T-cell (primary cell): ENCODE data around the gene DEFB131A. TPM values are rescaled to one million over a fixed set of nuclear protein-coding genes. Genes with fewer than 3 reads are reported as not detected.
"Not testable (repeated sequence)": the region's sequence is repeated elsewhere in the genome, so short reads cannot be mapped to it uniquely, and the experiment has no call there.

Experiments used
- ATAC-seq, 4 experiments: fragments of 200-7000 bp in 3 of 4; fragments of 150-1000 bp in 1 of 4; cut with Tn5 transposase; replicated peaks in 1 of 4; 1 replicate in 3 of 4; 2 replicates in 1 of 4; pipeline ENCODE4 v1.10.0; 2021; ENCODE audit warnings: moderate library complexity in 3 of 4, mild to moderate bottlenecking in 2 of 4, moderate number of reproducible peaks in 1 of 4
- CTCF ChIA-PET, 2 donors: fragments of 300-600 bp; sonication (Branson Sonifier 250); formaldehyde crosslinking; loops; one replicate each; lab custom pipeline; 2022; ENCODE audit warnings: antibody characterized with exemption in 2 of 2; lab: Charles Lee
- POLR2A ChIA-PET, 2 donors: fragments of 300-600 bp; sonication (Branson Sonifier 250); formaldehyde crosslinking; loops; one replicate each; lab custom pipeline; 2022; ENCODE audit warnings: antibody characterized with exemption in 2 of 2; lab: Charles Lee
- DNase-seq, 35 experiments: peaks; one replicate each; pipeline versions ENCODE4 v3.0.0 to v3.0.0-alpha.2; 2013 to 2023
- H3K27ac ChIP-seq: one replicate; pipeline ENCODE4 v1.5.1; 2013; ENCODE audit warnings: low read length
- H3K27me3 ChIP-seq, 2 experiments: replicated peaks in 1 of 2; 1 replicate in 1 of 2; 2 replicates in 1 of 2; pipeline versions ENCODE4 v1.6.1 to v1.7.0; 2013; ENCODE audit warnings: low read length in 1 of 2, mixed read lengths in 1 of 2; ENCODE audit not compliant: control insufficient read depth in 2 of 2, insufficient read depth in 2 of 2; ENCODE audit errors: extremely low read depth in 1 of 2
- H3K36me3 ChIP-seq, 2 donors: 1 replicate in 1 of 2; 2 replicates in 1 of 2; pipeline versions ENCODE4 v1.6.1 to v1.7.0; 2013; ENCODE audit warnings: low read length in 1 of 2; ENCODE audit not compliant: control insufficient read depth in 2 of 2, insufficient read depth in 1 of 2; ENCODE audit errors: extremely low read depth in 1 of 2
- H3K4me1 ChIP-seq, 2 experiments: 1 replicate in 1 of 2; 2 replicates in 1 of 2; pipeline versions ENCODE4 v1.6.1 to v1.7.0; 2013; ENCODE audit warnings: low read length in 2 of 2, mixed read lengths in 1 of 2; ENCODE audit not compliant: insufficient read depth in 2 of 2, control insufficient read depth in 1 of 2; ENCODE audit errors: extremely low read depth in 1 of 2
- H3K4me3 ChIP-seq, 2 donors: 1 replicate in 1 of 2; 2 replicates in 1 of 2; pipeline versions ENCODE4 v1.5.1 to v1.7.0; 2013; ENCODE audit warnings: mild to moderate bottlenecking in 2 of 2, low read length in 1 of 2, moderate library complexity in 1 of 2; ENCODE audit not compliant: control insufficient read depth in 1 of 2; ENCODE audit errors: extremely low read depth in 1 of 2
- H3K9me3 ChIP-seq: 2 replicates; pipeline ENCODE4 v1.7.0; 2013
- H3K27ac Mint-ChIP-seq, 2 donors: one replicate each; pipeline ENCODE4 v1.8.0; 2020 to 2021; ENCODE audit warnings: mild to moderate bottlenecking in 2 of 2, mixed read lengths in 2 of 2
- H3K27me3 Mint-ChIP-seq, 2 donors: one replicate each; pipeline ENCODE4 v1.8.0; 2021 to 2022; ENCODE audit warnings: mixed read lengths in 2 of 2
- H3K36me3 Mint-ChIP-seq: one replicate; pipeline ENCODE4 v1.8.0; 2021; ENCODE audit warnings: mixed read lengths
- H3K4me1 Mint-ChIP-seq, 3 donors: one replicate each; pipeline ENCODE4 v1.8.0; 2020 to 2022; ENCODE audit warnings: mixed read lengths in 3 of 3, mild to moderate bottlenecking in 1 of 3
- H3K4me3 Mint-ChIP-seq, 3 donors: one replicate each; pipeline ENCODE4 v1.8.0; 2020 to 2022; ENCODE audit warnings: mild to moderate bottlenecking in 3 of 3, mixed read lengths in 3 of 3, moderate library complexity in 3 of 3
- H3K9me3 Mint-ChIP-seq, 3 donors: one replicate each; pipeline ENCODE4 v1.8.0; 2020 to 2022; ENCODE audit warnings: mixed read lengths in 3 of 3
- WGBS: methylation state at CpG from one replicate; pipeline ENCODE4 v1.1.5; 2013; ENCODE audit warnings: missing lambda C conversion rate; ENCODE audit not compliant: insufficient coverage; 5-methylcytosine and 5-hydroxymethylcytosine counted together
- total RNA-seq, 35 experiments: library from RNA in 6 of 35; stranded (reverse) in 6 of 35; fragments of 120-200 nt in 1 of 35; gene quantifications; one replicate each; pipeline versions ENCODE4 v1.2.1 to v1.2.4 and lab custom pipeline; 2013 to 2026

The DEFB131A gene
- not detected for total RNA-seq
- not detected for total RNA-seq (2013)
- 0 reads per million in 29 experiments for total RNA-seq (lab: John Stamatoyannopoulos, UW)

- H3K36me3 ChIP-seq, POLR2A ChIA-PET, H3K27ac Mint-ChIP-seq, H3K4me1 ChIP-seq, H3K4me1 Mint-ChIP-seq, H3K27me3 Mint-ChIP-seq, H3K27me3 ChIP-seq, CTCF ChIA-PET, H3K27ac ChIP-seq, H3K36me3 Mint-ChIP-seq, H3K9me3 ChIP-seq, DNase-seq, H3K4me3 Mint-ChIP-seq, H3K4me3 ChIP-seq, ATAC-seq, H3K9me3 Mint-ChIP-seq: not testable (repeated sequence)
- WGBS: 100% methylated on average over 2 of the region's 3 CpGs
These were observed at the start of gene DEFB131A for GRCh38 chr4:9444114-9444513. Gene DEFB131A, plus strand, starts transcription at chr4:9444414. Its CDS starts 120 bp downstream, at chr4:9444534.

GRCh38 chr4:9405774-9406173 lies 38.4 kb upstream of the DEFB131A start:
- H3K27ac ChIP-seq, ATAC-seq, H3K36me3 ChIP-seq, H3K4me1 Mint-ChIP-seq, DNase-seq, H3K27ac Mint-ChIP-seq, H3K27me3 Mint-ChIP-seq, H3K9me3 Mint-ChIP-seq, H3K4me3 ChIP-seq, CTCF ChIA-PET, H3K9me3 ChIP-seq, H3K4me3 Mint-ChIP-seq, H3K27me3 ChIP-seq, POLR2A ChIA-PET, H3K36me3 Mint-ChIP-seq, H3K4me1 ChIP-seq: not testable (repeated sequence)
- WGBS: no CpG with 5 or more reads among the region's 2 CpGs

- H3K4me1 Mint-ChIP-seq, H3K4me3 ChIP-seq, H3K4me1 ChIP-seq, DNase-seq, H3K27ac Mint-ChIP-seq, H3K9me3 ChIP-seq, H3K4me3 Mint-ChIP-seq, POLR2A ChIA-PET, H3K9me3 Mint-ChIP-seq, H3K36me3 Mint-ChIP-seq, H3K27me3 Mint-ChIP-seq, H3K36me3 ChIP-seq, H3K27me3 ChIP-seq, H3K27ac ChIP-seq, ATAC-seq, CTCF ChIA-PET: not testable (repeated sequence)
- no CpG with 5 or more reads among the region's 3 CpGs for WGBS
These were observed 37.7 kb upstream of the DEFB131A start for GRCh38 chr4:9406491-9406890.

GRCh38 chr4:9409793-9410192 lies 34.4 kb upstream of the DEFB131A start:
- no peaks in the 10 kb centered on the region for H3K4me1 Mint-ChIP-seq
- POLR2A ChIA-PET: no interaction called here
- H3K27me3 ChIP-seq: no peaks in the 10 kb centered on the region
- no peaks in the 10 kb centered on the region for H3K36me3 Mint-ChIP-seq
- no peak overlapping the region for H3K27ac ChIP-seq
- no peaks in the 10 kb centered on the region for H3K9me3 ChIP-seq
- H3K27me3 Mint-ChIP-seq: peaks cover 3% of the 10 kb centered on the region in 2 donors
- DNase-seq (no peak), ATAC-seq (no peak)
- H3K4me3 ChIP-seq: no peak overlapping the region
- no peak overlapping the region for H3K27ac Mint-ChIP-seq
- H3K9me3 Mint-ChIP-seq: peaks cover 2 to 16% (median 12%) of the 10 kb centered on the region in 3 donors
- WGBS: 76% methylated on average over 2 of the region's 13 CpGs
- no peaks in the 10 kb centered on the region for H3K4me1 ChIP-seq
- H3K36me3 ChIP-seq: no peaks in the 10 kb centered on the region
- CTCF ChIA-PET: no interaction called here
- no peak overlapping the region for H3K4me3 Mint-ChIP-seq

- H3K9me3 ChIP-seq, CTCF ChIA-PET, H3K9me3 Mint-ChIP-seq, ATAC-seq, DNase-seq, H3K27ac Mint-ChIP-seq, H3K27me3 ChIP-seq, POLR2A ChIA-PET, H3K4me3 Mint-ChIP-seq, H3K4me1 Mint-ChIP-seq, H3K27ac ChIP-seq, H3K36me3 ChIP-seq, H3K4me3 ChIP-seq, H3K4me1 ChIP-seq, H3K36me3 Mint-ChIP-seq: not testable (repeated sequence)
- WGBS: no CpG with 5 or more reads among the region's 6 CpGs
- peaks cover 7 to 12% of the 10 kb centered on the region in 2 donors for H3K27me3 Mint-ChIP-seq
These were observed 22.2 kb upstream of the DEFB131A start for GRCh38 chr4:9421884-9422455.

- H3K27ac ChIP-seq, H3K27ac Mint-ChIP-seq, CTCF ChIA-PET, ATAC-seq, H3K4me1 ChIP-seq, H3K27me3 ChIP-seq, DNase-seq, H3K4me3 ChIP-seq, H3K36me3 ChIP-seq, H3K9me3 ChIP-seq, H3K4me3 Mint-ChIP-seq, H3K27me3 Mint-ChIP-seq, H3K4me1 Mint-ChIP-seq, H3K9me3 Mint-ChIP-seq, H3K36me3 Mint-ChIP-seq, POLR2A ChIA-PET: not testable (repeated sequence)
- no CpG with 5 or more reads among the region's 1 CpG for WGBS
These were observed 18.3 kb upstream of the DEFB131A start for GRCh38 chr4:9425916-9426315.

- H3K4me3 ChIP-seq, H3K36me3 ChIP-seq, POLR2A ChIA-PET, H3K4me1 ChIP-seq, H3K27ac ChIP-seq, H3K36me3 Mint-ChIP-seq, H3K27ac Mint-ChIP-seq, H3K27me3 ChIP-seq, CTCF ChIA-PET, DNase-seq, ATAC-seq, H3K27me3 Mint-ChIP-seq, H3K9me3 ChIP-seq, H3K9me3 Mint-ChIP-seq, H3K4me1 Mint-ChIP-seq, H3K4me3 Mint-ChIP-seq: not testable (repeated sequence)
- WGBS: no CpG with 5 or more reads among the region's 1 CpG
These were observed 14.2 kb upstream of the DEFB131A start for GRCh38 chr4:9430061-9430460.
